Measurements from ENCODE around the gene SEMA4D.

SEMA4D gene

DNA sequence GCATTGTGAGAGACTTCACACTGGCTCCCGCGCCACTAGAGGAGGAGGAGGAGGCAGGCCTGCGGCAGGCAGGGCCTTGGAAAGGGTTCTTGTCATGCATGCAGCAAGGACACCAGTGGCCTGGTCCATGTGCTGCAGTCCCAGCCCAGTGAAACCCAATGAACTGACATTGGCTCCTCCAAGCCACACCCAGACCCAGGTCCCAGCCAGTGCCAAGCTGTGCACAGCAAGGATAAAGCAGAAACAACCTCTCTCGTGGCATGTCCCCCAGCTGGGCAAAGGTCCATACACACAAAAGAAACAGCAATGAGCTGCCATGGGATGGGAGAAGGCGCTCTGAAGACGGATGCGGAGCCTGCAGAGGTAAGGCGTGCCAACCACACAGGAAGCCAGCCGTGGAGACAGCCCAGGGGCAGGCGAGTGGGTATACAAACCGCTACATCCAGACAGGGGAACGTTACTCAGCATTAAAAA lies 89.2 kb downstream of the SEMA4D start:
- DNase-seq = no peak

DNA sequence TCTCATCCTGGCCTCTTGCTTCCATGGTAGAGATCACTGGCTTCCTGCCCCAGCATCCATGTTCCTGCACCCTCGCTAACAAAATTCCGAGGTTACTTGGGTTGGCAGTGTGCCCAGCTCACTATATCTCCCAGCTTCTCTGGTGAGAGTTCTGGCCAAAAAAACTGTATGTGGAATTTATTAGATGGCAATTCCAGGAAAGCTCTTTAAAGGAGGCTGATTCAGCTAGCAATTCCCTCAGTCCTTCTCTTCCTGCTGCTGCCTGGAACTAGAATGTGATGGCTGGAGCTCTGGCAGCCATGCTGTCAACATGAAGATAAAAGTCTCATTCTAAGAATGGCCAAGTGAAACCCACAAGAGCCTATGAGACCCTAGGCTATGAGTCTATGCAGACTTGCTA lies 90.8 kb downstream of the SEMA4D start:
- DNase-seq = no peak

- DNase-seq = no peak
These were observed 92.1 kb downstream of the SEMA4D start for GRCh38 chr9:89405826-89406225.

DNA sequence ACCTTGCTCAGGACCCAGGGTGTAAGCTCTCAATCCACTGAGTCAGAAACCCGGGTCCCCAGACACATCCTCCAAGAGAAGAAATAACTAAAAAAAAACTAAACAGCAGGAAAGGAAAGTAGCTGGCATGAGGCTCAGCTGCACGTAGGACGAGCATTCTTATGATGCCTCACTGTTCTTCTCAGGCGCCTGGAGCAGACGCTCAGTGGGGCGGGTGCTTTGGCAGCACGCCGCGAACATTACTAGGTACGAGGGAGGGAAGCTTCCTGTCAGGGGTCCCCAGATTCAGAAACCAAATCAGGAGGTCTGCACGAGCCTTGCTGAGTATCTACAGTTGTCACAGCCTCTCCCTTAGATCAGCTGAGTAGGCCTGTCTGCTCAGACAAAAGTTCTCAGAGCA lies 93.8 kb downstream of the SEMA4D start:
- no peak for DNase-seq

GRCh38 chr9:89402695-89403427 lies 95.1 kb downstream of the SEMA4D start:
- DNase-seq = no peak

GRCh38 chr9:89400403-89401116 lies 97.4 kb downstream of the SEMA4D start:
- DNase-seq = no peak

DNA sequence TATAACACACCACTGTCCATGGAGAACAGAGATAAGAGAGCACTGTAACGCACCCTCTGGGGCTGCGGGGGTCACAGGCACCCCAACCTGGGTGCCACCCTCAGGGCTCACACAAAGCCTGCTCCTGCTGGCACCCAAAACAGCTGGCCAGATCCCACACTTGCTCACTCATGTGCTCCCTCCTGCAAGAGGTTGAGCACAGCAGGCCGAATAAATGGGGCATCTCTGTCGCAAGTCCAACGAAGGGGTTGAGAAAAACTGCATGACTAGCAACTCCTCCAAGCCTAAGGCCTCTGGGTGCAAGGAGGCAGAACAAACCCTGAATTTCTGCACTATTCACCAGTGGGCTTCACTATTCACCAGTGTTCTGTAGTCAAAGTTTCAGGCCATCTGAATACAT lies 99.3 kb downstream of the SEMA4D start:
- DNase-seq = no peak

DNA sequence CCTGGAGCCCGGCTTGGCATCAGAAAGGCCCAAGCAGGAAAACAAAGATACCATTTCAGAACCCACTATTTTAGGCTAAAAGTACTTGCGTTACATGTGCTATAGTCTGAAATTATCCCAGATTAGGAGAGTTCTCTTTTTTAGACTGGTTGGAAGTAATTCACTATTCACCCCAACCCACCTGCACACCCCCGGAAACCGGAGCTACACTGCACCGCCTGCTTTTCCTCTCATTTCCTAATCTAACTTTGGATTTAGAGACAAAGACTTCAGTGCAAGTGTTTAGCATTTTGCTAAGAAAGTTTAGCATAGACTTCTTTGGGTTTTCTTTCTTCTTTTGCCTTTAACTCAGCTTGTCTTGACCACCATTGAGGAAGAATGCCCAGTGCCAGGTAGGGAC lies 100.4 kb downstream of the SEMA4D start:
- no peak for DNase-seq

- no peak for DNase-seq
These were observed 101.8 kb downstream of the SEMA4D start for GRCh38 chr9:89395931-89396710.

DNA sequence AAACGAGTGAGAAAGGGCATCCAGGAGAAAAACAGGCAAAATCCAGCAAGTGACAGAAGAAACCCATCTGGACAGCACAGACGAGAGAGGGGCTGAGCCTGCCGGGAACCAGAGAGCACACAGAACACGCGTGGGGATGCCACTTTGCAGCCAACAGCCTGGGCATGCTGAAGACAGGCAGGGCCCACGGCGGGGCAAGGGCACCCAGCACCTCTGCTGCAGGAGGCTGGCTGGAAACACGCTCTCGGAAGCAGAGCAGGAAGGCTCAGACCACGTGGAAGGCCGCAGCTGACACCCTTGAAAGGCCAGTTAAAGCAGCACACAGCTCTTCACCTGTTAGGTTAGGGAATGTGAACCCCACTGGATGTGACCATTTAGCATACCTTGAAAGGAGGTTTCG lies 103.5 kb downstream of the SEMA4D start:
- no peak for DNase-seq

DNA sequence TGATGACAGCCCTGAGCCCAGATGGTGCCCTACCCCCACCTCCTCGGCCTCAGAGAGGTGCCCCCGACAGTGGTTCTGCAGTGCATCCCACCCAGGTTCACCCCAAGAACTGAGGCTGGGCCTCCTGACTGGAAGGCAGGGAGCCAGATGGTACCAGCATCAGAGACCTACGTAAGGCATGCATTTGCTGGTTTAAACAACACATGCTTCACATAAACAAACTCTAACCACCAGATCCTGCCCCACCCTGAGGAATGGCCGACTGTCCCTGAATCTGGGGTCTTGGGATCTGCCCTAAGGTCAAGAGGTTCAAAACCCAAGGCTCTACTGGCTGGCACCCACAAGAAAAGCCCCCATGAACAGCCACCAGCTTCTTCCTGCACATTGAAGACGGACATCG lies 106.3 kb downstream of the SEMA4D start:
- DNase-seq = no peak

DNA sequence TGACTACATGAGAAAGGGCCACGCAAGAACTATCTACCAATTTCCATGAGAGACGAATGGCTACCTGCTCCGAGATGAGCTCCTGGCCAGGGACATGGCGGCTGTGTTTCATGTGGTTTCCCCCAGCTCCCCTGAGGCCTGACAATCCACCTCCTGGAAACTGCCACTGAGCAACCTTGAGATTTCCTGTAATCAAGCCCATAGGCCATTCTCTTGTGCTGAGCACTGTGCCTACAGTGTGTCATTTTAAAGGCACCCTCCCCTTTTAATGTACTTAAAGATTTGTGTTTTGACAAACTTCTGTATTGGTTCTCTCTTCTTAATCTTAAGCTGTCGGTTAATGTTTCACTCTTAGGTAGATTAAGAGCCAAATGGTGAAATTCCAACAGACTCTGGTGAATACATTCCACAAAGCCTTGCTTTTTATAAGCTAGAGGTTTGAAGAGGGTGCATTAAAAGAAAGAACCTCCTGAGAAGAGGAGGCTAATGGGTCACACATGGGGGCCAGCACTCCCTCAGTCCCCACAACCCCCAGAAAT lies 107.3 kb downstream of the SEMA4D start:
- DNase-seq = no peak

DNA sequence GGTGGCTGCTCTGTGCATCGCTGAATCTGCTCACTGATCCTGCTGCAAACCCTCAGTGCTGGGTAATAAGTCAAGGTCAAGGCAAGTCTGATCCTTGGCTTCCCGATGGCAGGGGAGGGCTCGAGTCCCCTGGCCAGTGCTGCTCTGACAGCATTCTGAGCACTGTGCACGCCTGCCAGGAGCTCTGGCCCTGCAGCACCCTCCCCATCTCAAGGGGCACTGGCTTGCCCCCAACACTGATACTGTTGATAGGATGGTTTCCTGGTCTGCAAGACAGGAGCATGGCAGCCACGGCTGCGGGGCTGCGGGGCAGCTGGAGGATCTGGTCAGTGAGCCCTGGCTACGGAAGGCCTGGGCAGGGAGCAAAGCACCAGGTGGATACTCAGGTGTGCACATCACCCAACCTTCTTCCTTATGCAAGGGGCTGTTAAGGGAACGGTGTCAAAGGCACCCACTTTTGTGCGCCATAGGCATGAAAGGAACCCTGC lies 107.8 kb downstream of the SEMA4D start:
- DNase-seq = no peak

DNA sequence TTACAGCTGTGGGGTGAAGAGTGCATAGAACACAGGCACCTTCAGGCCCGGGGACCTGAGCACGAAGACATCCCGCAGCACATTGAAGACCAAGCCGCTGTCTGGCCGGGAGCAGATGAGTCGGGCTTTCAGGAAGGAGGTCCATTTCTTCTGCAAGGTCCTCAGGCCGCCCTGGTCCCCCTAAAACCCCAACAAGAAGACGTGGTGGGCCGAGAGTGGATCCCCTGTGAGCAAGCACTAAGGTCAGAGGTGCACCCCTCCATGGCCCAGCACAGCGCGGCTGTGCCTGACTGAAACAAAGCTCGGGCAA lies 109.1 kb downstream of the SEMA4D start:
- no peak for DNase-seq

DNA sequence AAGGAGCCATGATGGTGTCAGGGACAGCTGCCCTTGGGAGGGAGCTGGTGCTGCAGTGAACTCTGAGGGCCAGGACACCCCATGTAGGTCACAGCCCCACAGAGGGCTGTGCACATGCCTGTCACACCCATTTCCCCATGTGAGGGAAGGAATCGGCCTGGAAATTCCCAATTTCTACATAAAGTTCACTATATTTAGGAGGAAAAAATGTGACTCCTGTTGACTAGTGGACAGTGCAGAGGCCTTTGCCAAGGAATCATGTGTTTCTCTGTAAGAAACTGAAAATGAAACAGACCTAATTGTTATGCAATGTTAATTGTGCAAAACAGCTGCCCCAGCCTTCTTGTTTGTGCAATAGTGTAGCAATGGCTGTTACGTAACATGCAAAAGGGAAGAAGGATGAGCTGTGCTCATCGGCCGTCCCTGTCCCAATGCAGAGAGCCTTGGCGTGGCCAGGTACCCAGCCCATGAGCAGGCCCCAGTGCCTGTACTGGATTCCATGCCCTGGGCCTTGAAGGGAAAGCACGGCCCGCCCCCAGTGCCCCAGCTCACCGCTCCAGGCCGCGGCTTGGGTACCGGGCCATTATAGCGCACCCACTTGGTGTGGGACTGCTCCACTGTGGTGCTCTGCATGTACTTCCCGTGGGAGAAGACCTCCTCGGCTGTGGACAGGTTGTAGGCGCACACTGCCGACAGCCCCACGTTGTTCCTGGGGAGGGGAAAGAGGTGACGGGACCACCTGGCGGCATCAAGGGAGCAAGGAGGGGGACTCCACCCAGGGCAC lies 109.6 kb downstream of the SEMA4D start:
- DNase-seq = no peak

- no peak for DNase-seq
These were observed 110.6 kb downstream of the SEMA4D start for GRCh38 chr9:89387197-89387849.

DNA sequence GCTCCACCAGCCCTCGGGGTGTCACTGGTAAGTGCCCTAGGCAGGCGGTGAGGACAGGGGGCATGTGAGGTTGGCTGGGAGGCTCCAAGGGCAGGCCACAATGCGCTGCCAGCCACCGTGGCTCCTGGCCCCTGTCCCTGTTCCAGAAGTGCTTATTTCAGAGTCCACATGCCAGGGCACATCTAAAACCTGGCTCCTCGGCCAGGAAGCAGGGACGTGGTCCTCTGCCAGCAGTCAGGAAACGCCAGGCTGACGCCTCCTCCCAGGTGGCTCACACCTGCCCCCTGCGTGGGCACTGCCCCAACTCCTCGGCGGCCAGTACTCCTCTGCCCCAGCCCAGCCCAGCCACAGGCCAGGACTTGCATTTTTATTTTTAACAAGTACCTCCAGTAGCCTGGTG lies 111.1 kb downstream of the SEMA4D start:
- no peak for DNase-seq

GRCh38 chr9:89386206-89386605 lies 111.7 kb downstream of the SEMA4D start:
- no peak for DNase-seq

- no peak for DNase-seq
These were observed 113.1 kb downstream of the SEMA4D start for GRCh38 chr9:89384783-89385182.

DNA sequence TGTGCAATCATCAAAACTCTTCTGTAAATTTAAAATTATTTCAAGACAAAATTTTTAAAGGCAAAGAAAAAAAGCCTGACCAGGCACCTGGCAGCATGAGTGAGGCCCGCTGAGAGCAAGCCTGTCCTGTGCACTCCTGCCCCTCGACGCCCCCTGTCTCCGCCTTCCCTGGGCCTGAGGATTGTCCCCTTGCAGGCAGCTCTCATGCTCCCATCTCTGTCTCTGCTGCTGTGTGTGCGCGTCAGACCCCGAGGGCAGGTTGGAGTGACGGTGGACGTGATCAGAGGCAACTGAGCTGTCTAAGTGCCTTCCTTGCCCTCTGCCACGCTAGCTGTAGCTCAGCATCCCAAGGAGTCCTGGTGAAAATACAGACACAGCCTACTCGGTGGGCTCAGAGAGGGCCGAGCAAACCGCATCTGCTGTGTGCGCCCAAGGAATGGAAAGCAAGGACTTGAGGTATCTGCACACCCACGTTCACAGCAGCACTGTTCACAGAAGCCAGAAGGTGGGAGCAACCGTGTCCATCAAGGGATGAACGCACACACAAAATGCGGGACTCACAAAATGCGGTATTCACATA lies 114.1 kb downstream of the SEMA4D start:
- DNase-seq = no peak

- no peak for DNase-seq
These were observed 114.7 kb downstream of the SEMA4D start for GRCh38 chr9:89383030-89383720.

All from T1000 (cell line).